Heart left ventricle (tissue), 16 donors: ENCODE results near the gene NDUFB10. TPM values are rescaled to one million over a fixed set of nuclear protein-coding genes. Genes with fewer than 3 reads are reported as not detected.

Experiments
- ATAC-seq, 4 donors: fragments of 200-7000 bp; cut with Tn5 transposase; one replicate each; pipeline ENCODE4 v1.9.1; 2020 to 2022; ENCODE audit warnings: moderate library complexity in 4 of 4, mild to moderate bottlenecking in 3 of 4, moderate number of reproducible peaks in 1 of 4
- DNase-seq, 5 donors: peaks; one replicate each; pipeline ENCODE4 v3.0.0-alpha.2; 2020
- H3K27ac ChIP-seq, 12 donors: fragments of 200-600 bp; sonication (generic) in 4 of 12; one replicate each; pipeline versions ENCODE4 v1.5.0 to v1.8.0; 2016 to 2022; ENCODE audit warnings: mild to moderate bottlenecking in 2 of 12
- H3K27me3 ChIP-seq, 9 donors: fragments of 200-600 bp; sonication (generic) in 2 of 9; one replicate each; pipeline versions ENCODE4 v1.5.1 to v1.8.0; 2016 to 2022; ENCODE audit warnings: mild to moderate bottlenecking in 3 of 9
- H3K36me3 ChIP-seq, 9 donors: fragments of 200-600 bp; sonication (generic) in 2 of 9; one replicate each; pipeline versions ENCODE4 v1.5.0 to v1.8.0; 2018 to 2022; ENCODE audit warnings: mild to moderate bottlenecking in 2 of 9
- H3K4me1 ChIP-seq, 12 donors: fragments of 200-600 bp; sonication (generic) in 4 of 12; one replicate each; pipeline versions ENCODE4 v1.5.0 to v1.8.0; 2016 to 2022; ENCODE audit warnings: mild to moderate bottlenecking in 3 of 12
- H3K4me3 ChIP-seq, 12 donors: fragments of 200-600 bp; sonication (generic) in 4 of 12; one replicate each; pipeline versions ENCODE4 v1.5.0 to v1.8.0; 2017 to 2022; ENCODE audit warnings: mild to moderate bottlenecking in 9 of 12, moderate library complexity in 4 of 12
- H3K9me3 ChIP-seq, 12 donors: fragments of 200-600 bp; sonication (generic) in 4 of 12; one replicate each; pipeline versions ENCODE4 v1.5.0 to v1.8.0; 2016 to 2022; ENCODE audit warnings: mild to moderate bottlenecking in 1 of 12
- CTCF ChIP-seq, 12 donors: fragments of 200-600 bp; sonication (generic) in 4 of 12; IDR thresholded peaks; one replicate each; pipeline versions ENCODE4 v1.5.0 to v1.8.0; 2018 to 2022; ENCODE audit warnings: antibody characterized with exemption in 12 of 12, mild to moderate bottlenecking in 5 of 12
- POLR2A ChIP-seq, 2 donors: fragments of 450-650 bp; IDR thresholded peaks; one replicate each; pipeline ENCODE4 v1.6.1; 2017; ENCODE audit warnings: antibody characterized with exemption in 2 of 2, mild to moderate bottlenecking in 2 of 2, moderate library complexity in 2 of 2
- WGBS, 4 donors: extraction: QIAGEN DNeasy Blood & Tissue Kit in 2 of 4; methylation state at CpG; one replicate each; pipeline versions ENCODE4 v1.1.5 to v1.1.7; 2013 to 2018; 5-methylcytosine and 5-hydroxymethylcytosine counted together
- intact Hi-C, 10 donors: fragments of 100-400 bp; cut with DNase I; formaldehyde crosslinking; loops; one replicate each; pipeline versions ENCODE4 v1.11.1 to v1.14.2; 2022
- polyA plus RNA-seq, 2 donors: library from polyadenylated mRNA; stranded (reverse); fragments of 200-250 nt; gene quantifications; one replicate each; pipeline ENCODE4 v1.2.3, GENCODE V29; 2013
- total RNA-seq, 9 donors: library from RNA; depleted of rRNA in 2 of 9; stranded (reverse); fragments of >200 nt in 2 of 9; fragmentation: NEBNext Ultra II Directional in 3 of 9; extraction: Animal tissue kit (Norgen Biotek cat#: 25700) in 3 of 9; gene quantifications; one replicate each; pipeline versions ENCODE4 v1.1.0 to v1.2.4, GENCODE V29; 2016 to 2023
- donor health status: ischemic (EF 13 %, LVEDD 7.1; RV severe dilation, severe dysfunction).
- donor health status: healthy with polysubstance abuse.
- donor health status: DM: no; HTN: yes; CAD: no.
- donor health status: DM: no; HTN: no; CAD: no.
- donor health status: ischemic (EF 25% LVEDD 6.9; RV normal size, moderate dysfunction).
- donor health status: ischemic (EF 25% LVEDD 5.7; RV mildly dilated, moderate dysfunction).
- donor health status: healthy.
- donor health status: DM: yes; HTN: yes; CAD: no.
- donor health status: ischemic (EF 35%, LVEDD 5.7; RV mildly dilated, moderate dysfunction).
- donor health status: nonischemic (EF 11% LVEDD 7.7; RV severe dilation, severe dysfunction).
- donor health status: DM: yes; HTN: yes; CAD: no.
- donor health status: PGD.
- donor health status: ischemic (EF 29% LVEDD 5.4; RV normal size, mild dysfunction).
- donor health status: nonischemic (EF 23%, LVEDD 6.1; RV moderate dilation, normal function).

The NDUFB10 gene
- total and polyA plus RNA-seq, 11 donors: 316 to 1,618 (median 548) TPM

GRCh38 chr16:1982013-1982433 is 22.7 kb downstream of the NDUFB10 start:
- ATAC-seq (no peak), DNase-seq (no peak)
- Histone ChIP-seq H3K4me3 (no peak overlapping the region), H3K27ac (no peak overlapping the region), H3K4me1 (peaks cover 3 to 43% (median 20%) of the 10 kb centered on the region in 12 donors), H3K27me3 (peaks cover 7 to 57% (median 36%) of the 10 kb centered on the region in 9 donors), H3K9me3 (no peaks in the 10 kb centered on the region), H3K36me3 (peaks cover 3 to 38% (median 26%) of the 10 kb centered on the region in 9 donors)
- WGBS, 4 donors: 61 to 71% (median 64%) methylated on average over 5 of the region's 5 CpGs
- intact Hi-C loops: no loop called here
- TF ChIP-seq POLR2A (IDR thresholded peaks at IDR 0.05): no peak
- TF ChIP-seq CTCF (IDR thresholded peaks at IDR 0.05): no peak

GRCh38 chr16:1982991-1983543 is 23.7 kb downstream of the NDUFB10 start:
- WGBS, 4 donors: 22 to 47% (median 26%) methylated on average over 14 to 19 of the region's 19 CpGs
- peaks cover 0 to 28% (median 17%) of the 10 kb centered on the region in 9 donors for H3K36me3 ChIP-seq
- no peaks in the 10 kb centered on the region for H3K9me3 ChIP-seq
- no peak for TF ChIP-seq CTCF (IDR thresholded peaks at IDR 0.05)
- no peak for TF ChIP-seq POLR2A (IDR thresholded peaks at IDR 0.05)
- peaks cover 7 to 51% (median 28%) of the 10 kb centered on the region in 9 donors for H3K27me3 ChIP-seq
- H3K27ac ChIP-seq: peak overlapping the region; percentile 25 to 88 (median 80)
- ATAC-seq: no peak
- no peak for DNase-seq
- intact Hi-C loops: no loop called here
- peak overlapping the region; percentile 59 to 98 (median 86) for H3K4me3 ChIP-seq
- H3K4me1 ChIP-seq: peaks cover 3 to 43% (median 20%) of the 10 kb centered on the region in 12 donors

- DNase-seq (peak; percentile 92 to 95 (median 93)), ATAC-seq (peak; percentile 91 to 96 (median 95))
- TF ChIP-seq POLR2A (IDR thresholded peaks at IDR 0.05) (peak in 1 of 2 donors; percentile 74), CTCF (IDR thresholded peaks at IDR 0.05) (peak in 10 of 12 donors; percentile 6 to 73 (median 48))
- Histone ChIP-seq H3K9me3 (no peaks in the 10 kb centered on the region), H3K4me1 (peaks cover 3 to 43% (median 20%) of the 10 kb centered on the region in 12 donors), H3K4me3 (peak within 1 kb of the TSS; percentile 59 to 98 (median 86)), H3K27ac (peak within 1 kb of the TSS; percentile 25 to 88 (median 80)), H3K27me3 (peaks cover 9 to 51% (median 26%) of the 10 kb centered on the region in 9 donors), H3K36me3 (peaks cover 0 to 21% (median 13%) of the 10 kb centered on the region in 9 donors)
- intact Hi-C loops: loop anchor here in 1 of 10 donors (2.0 kb wide), 1 partner anchor 25 kb away; the partner anchor contains the start of gene ZNF598
- WGBS, 4 donors: 0% methylated on average over 30 to 109 of the region's 109 CpGs; no CpG with 5 or more reads in 1 of the 4 donors
Measured at GRCh38 chr16:1983544-1984346, 24.4 kb downstream of the NDUFB10 start, which contains the start of gene GFER. Gene GFER, plus strand, starts transcription at chr16:1984193. Its CDS starts 26 bp downstream, at chr16:1984219.
